ENCODE measurements around the gene FBXW8. TPM values are rescaled to one million over a fixed set of nuclear protein-coding genes. Genes with fewer than 3 reads are reported as not detected.

FBXW8 gene
- total and polyA plus RNA-seq, 2 donors (not counting 3 experiments of a cell fraction or from before 2014, with no cell fraction given): 15.4 TPM

GRCh38 chr12:117018276-117018675 is 107.5 kb downstream of the FBXW8 start:
- no peak overlapping the region for H3K27ac ChIP-seq (ENCODE audit: insufficient read depth, low read depth, low read length)
- no TSS peak for BruUV-seq (replicated peaks)
- ChIA-PET CTCF (no interaction called here), POLR2A (no interaction called here)
- dilution Hi-C loops (cut with MboI; ENCODE audit: extremely low pct_ligation_motif_present, low sequenced_read_pairs): no loop called here
- peaks cover 0 to 2% of the 10 kb centered on the region in 2 experiments for H3K36me3 ChIP-seq (ENCODE audit: control insufficient read depth in 2 of 2, extremely low read depth in 1 of 2, insufficient read depth in 2 of 2, low read length in 2 of 2)
- no peak for FAIRE-seq
- DNase-seq (ENCODE audit: low read depth, low spot score): no peak
- H3K9ac ChIP-seq (replicated peaks; ENCODE audit: extremely low read depth, insufficient read depth, low read length): no peak overlapping the region
- peaks cover 4% of the 10 kb centered on the region for H3K79me2 ChIP-seq (ENCODE audit: control insufficient read depth, insufficient read depth, low read length)
- H2AFZ ChIP-seq (ENCODE audit: low read depth, low read length): no peak overlapping the region
- no peaks in the 10 kb centered on the region for H3K9me3 ChIP-seq (replicated peaks; ENCODE audit: control insufficient read depth, insufficient read depth, low read length)
- peaks cover 10% of the 10 kb centered on the region for H3K4me1 ChIP-seq (ENCODE audit: control insufficient read depth, extremely low read depth, insufficient read depth, low read length)
- TF ChIP-seq, protein P1, sequence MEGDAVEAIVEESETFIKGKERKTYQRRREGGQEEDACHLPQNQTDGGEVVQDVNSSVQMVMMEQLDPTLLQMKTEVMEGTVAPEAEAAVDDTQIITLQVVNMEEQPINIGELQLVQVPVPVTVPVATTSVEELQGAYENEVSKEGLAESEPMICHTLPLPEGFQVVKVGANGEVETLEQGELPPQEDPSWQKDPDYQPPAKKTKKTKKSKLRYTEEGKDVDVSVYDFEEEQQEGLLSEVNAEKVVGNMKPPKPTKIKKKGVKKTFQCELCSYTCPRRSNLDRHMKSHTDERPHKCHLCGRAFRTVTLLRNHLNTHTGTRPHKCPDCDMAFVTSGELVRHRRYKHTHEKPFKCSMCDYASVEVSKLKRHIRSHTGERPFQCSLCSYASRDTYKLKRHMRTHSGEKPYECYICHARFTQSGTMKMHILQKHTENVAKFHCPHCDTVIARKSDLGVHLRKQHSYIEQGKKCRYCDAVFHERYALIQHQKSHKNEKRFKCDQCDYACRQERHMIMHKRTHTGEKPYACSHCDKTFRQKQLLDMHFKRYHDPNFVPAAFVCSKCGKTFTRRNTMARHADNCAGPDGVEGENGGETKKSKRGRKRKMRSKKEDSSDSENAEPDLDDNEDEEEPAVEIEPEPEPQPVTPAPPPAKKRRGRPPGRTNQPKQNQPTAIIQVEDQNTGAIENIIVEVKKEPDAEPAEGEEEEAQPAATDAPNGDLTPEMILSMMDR (IDR thresholded peaks at IDR 0.05; ENCODE audit: extremely low read depth in 1 of 2, insufficient read depth in 1 of 2, low read depth in 1 of 2, low read length in 2 of 2): no peak
- TF ChIP-seq POLR2A (IDR thresholded peaks at IDR 0.05; ENCODE audit: low read depth, low read length) (no peak), POLR2AphosphoS5 (IDR thresholded peaks at IDR 0.05; ENCODE audit: insufficient read depth, low read depth, low read length) (no peak), JUN (IDR thresholded peaks at IDR 0.05; ENCODE audit: borderline replicate concordance, insufficient read depth, insufficient read length, low read depth) (no peak), GATA2 (IDR thresholded peaks at IDR 0.05; ENCODE audit: insufficient read depth, insufficient read length, low read depth, low read length) (no peak), EZH2 (IDR thresholded peaks at IDR 0.05; ENCODE audit: borderline replicate concordance, low read depth, low read length, severe bottlenecking) (no peak)
- H4K20me1 ChIP-seq (replicated peaks; ENCODE audit: control insufficient read depth, extremely low read depth, insufficient read depth, low read length): no peaks in the 10 kb centered on the region
- no peaks in the 10 kb centered on the region for H3K9me1 ChIP-seq (replicated peaks; ENCODE audit: control insufficient read depth, extremely low read depth, insufficient read depth, low read length)
- H3K27me3 ChIP-seq (ENCODE audit: control insufficient read depth in 2 of 2, insufficient read depth in 2 of 2, low read length in 2 of 2): no peaks in the 10 kb centered on the region
- H3K4me2 ChIP-seq (ENCODE audit: insufficient read depth, low read length): no peak overlapping the region
- no peak overlapping the region for H3K4me3 ChIP-seq (replicated peaks in 1 of 3; ENCODE audit: insufficient read depth in 1 of 3, low read depth in 1 of 3, low read length in 3 of 3)
- intact Hi-C loops (cut with micrococcal nuclease): loop anchor here (10.0 kb wide), 1 partner anchor 283 kb away; the partner anchor contains the start of genes RNFT2 and SPRING1

- no peak for DNase-seq (ENCODE audit: low read depth, low spot score)
- Histone ChIP-seq H3K27me3 (ENCODE audit: control insufficient read depth in 2 of 2, insufficient read depth in 2 of 2, low read length in 2 of 2) (no peaks in the 10 kb centered on the region), H3K36me3 (ENCODE audit: control insufficient read depth in 2 of 2, extremely low read depth in 1 of 2, insufficient read depth in 2 of 2, low read length in 2 of 2) (peaks cover 0 to 2% of the 10 kb centered on the region in 2 experiments), H2AFZ (ENCODE audit: low read depth, low read length) (no peak overlapping the region), H3K9me3 (replicated peaks; ENCODE audit: control insufficient read depth, insufficient read depth, low read length) (no peaks in the 10 kb centered on the region), H3K9ac (replicated peaks; ENCODE audit: extremely low read depth, insufficient read depth, low read length) (no peak overlapping the region), H3K27ac (ENCODE audit: insufficient read depth, low read depth, low read length) (no peak overlapping the region), H3K9me1 (replicated peaks; ENCODE audit: control insufficient read depth, extremely low read depth, insufficient read depth, low read length) (no peaks in the 10 kb centered on the region), H3K4me2 (ENCODE audit: insufficient read depth, low read length) (no peak overlapping the region), H4K20me1 (replicated peaks; ENCODE audit: control insufficient read depth, extremely low read depth, insufficient read depth, low read length) (no peaks in the 10 kb centered on the region), H3K4me1 (ENCODE audit: control insufficient read depth, extremely low read depth, insufficient read depth, low read length) (peaks cover 8% of the 10 kb centered on the region), H3K79me2 (ENCODE audit: control insufficient read depth, insufficient read depth, low read length) (peaks cover 4% of the 10 kb centered on the region), H3K4me3 (replicated peaks in 1 of 3; ENCODE audit: insufficient read depth in 1 of 3, low read depth in 1 of 3, low read length in 3 of 3) (no peak overlapping the region)
- dilution Hi-C loops (cut with MboI; ENCODE audit: extremely low pct_ligation_motif_present, low sequenced_read_pairs): no loop called here
- ChIA-PET CTCF (no interaction called here), POLR2A (no interaction called here)
- BruUV-seq (replicated peaks): no TSS peak
- intact Hi-C loops (cut with micrococcal nuclease): loop anchor here (10.0 kb wide), 1 partner anchor 284 kb away; the partner anchor contains the start of genes RNFT2 and SPRING1
- TF ChIP-seq EZH2 (IDR thresholded peaks at IDR 0.05; ENCODE audit: borderline replicate concordance, low read depth, low read length, severe bottlenecking) (no peak), POLR2AphosphoS5 (IDR thresholded peaks at IDR 0.05; ENCODE audit: insufficient read depth, low read depth, low read length) (no peak), MYC (IDR thresholded peaks at IDR 0.05; ENCODE audit: low read depth, low read length) (no peak), JUN (IDR thresholded peaks at IDR 0.05; ENCODE audit: borderline replicate concordance, insufficient read depth, insufficient read length, low read depth) (no peak), MAX (IDR thresholded peaks at IDR 0.05; ENCODE audit: insufficient read depth, insufficient read length) (no peak), GATA2 (IDR thresholded peaks at IDR 0.05; ENCODE audit: insufficient read depth, insufficient read length, low read depth, low read length) (no peak), FOS (IDR thresholded peaks at IDR 0.05; ENCODE audit: borderline replicate concordance, insufficient read depth, low read length) (no peak), POLR2A (IDR thresholded peaks at IDR 0.05; ENCODE audit: low read depth, low read length) (no peak)
- TF ChIP-seq, protein P1 (IDR thresholded peaks at IDR 0.05; ENCODE audit: extremely low read depth in 1 of 2, insufficient read depth in 1 of 2, low read depth in 1 of 2, low read length in 2 of 2): no peak
- FAIRE-seq: peak; percentile 26
Measured at GRCh38 chr12:117018685-117019084, 107.9 kb downstream of the FBXW8 start.

Data from endothelial cell of umbilical vein (primary cell).